ENCODE measurements around the gene HSF4.

- no peak for TF ChIP-seq POLR2A (IDR thresholded peaks at IDR 0.05; ENCODE audit: extremely low read depth, insufficient read length)
- no peak for TF ChIP-seq CTCF (IDR thresholded peaks at IDR 0.05; ENCODE audit: low read depth, low read length)
Measured at GRCh38 chr16:67196881-67197280, 32.3 kb downstream of the HSF4 start.
